Nephron (organoid): Measurements from ENCODE around the gene RALGAPA2.

Experiments
- H3K27ac Mint-ChIP-seq, 3 experiments: 2 replicates each; pipeline ENCODE4 v1.8.0; 2020; ENCODE audit warnings: mixed read lengths in 3 of 3, mild to moderate bottlenecking in 2 of 3, moderate library complexity in 1 of 3
- H3K27me3 Mint-ChIP-seq: 2 replicates; pipeline ENCODE4 v1.8.0; 2021; ENCODE audit warnings: low read depth, mild to moderate bottlenecking, moderate library complexity, mixed read lengths
- H3K36me3 Mint-ChIP-seq: 2 replicates; pipeline ENCODE4 v1.8.0; 2020; ENCODE audit warnings: low read depth, mixed read lengths
- H3K4me1 Mint-ChIP-seq: 2 replicates; pipeline ENCODE4 v1.8.0; 2020; ENCODE audit warnings: mixed read lengths
- H3K4me3 Mint-ChIP-seq, 3 experiments: 2 replicates each; pipeline ENCODE4 v1.8.0; 2020; ENCODE audit warnings: mild to moderate bottlenecking in 3 of 3, mixed read lengths in 3 of 3, moderate library complexity in 2 of 3
- H3K9me3 Mint-ChIP-seq: 2 replicates; pipeline ENCODE4 v1.8.0; 2020; ENCODE audit warnings: mixed read lengths
- TF ChIP-seq, protein P1 (sequence below), 3 experiments: fragments of 200-600 bp; sonication (generic); IDR thresholded peaks; one replicate each; pipeline ENCODE4 v1.5.0; 2021; ENCODE audit warnings: antibody characterized with exemption in 3 of 3; ENCODE audit not compliant: unreplicated experiment in 3 of 3

RALGAPA2 gene

DNA sequence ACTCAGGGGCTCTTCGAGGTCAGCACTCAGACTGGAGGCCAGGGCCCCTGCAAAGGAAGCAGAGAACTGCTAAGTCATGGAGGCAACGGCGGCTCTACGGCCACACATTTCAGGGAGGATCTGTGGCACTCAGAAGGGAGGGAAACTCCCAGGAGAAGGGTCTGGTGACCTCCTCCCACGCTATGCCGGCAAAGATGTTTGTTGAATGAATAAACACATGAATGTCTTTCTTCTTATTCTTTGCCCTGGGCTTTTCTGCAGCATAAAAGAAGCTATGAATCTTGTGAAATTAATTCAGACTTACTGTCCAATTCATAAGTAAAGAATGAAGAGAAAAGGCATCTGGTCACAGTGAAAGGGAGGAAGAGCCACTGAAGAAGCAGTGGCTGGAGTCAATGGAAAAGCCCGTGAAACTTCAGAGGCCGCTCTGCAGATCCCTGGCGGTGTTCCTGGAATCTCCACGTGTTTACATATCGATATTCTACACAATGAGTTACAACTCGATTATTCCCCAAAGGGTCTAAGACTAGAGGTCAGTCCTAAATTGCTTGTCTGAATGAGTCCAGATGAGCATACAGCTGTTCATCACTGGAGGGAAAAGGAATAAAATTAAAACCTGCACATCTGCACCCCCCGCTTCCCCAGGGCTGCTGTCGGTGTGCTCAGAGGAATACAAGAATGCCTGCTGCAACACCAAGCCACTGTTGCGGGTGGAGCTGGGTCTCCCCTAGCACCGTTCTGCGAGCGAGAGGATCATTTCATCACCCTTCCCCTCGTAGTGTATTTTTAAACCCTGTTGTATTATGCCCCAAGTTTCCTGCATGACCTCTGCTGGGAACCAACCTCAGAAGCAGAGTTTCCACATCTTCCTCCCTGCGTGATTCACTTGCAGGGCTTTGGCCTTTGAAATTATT, 319.0 kb downstream of the RALGAPA2 start:
- Mint-ChIP-seq H3K4me3 (no peak overlapping the region), H3K27me3 (peaks cover 12% of the 10 kb centered on the region), H3K9me3 (no peaks in the 10 kb centered on the region), H3K36me3 (peaks cover 6% of the 10 kb centered on the region), H3K4me1 (peaks cover 15% of the 10 kb centered on the region), H3K27ac (peak overlapping the region; percentile 40 to 63 (median 44))
- TF ChIP-seq, protein P1, sequence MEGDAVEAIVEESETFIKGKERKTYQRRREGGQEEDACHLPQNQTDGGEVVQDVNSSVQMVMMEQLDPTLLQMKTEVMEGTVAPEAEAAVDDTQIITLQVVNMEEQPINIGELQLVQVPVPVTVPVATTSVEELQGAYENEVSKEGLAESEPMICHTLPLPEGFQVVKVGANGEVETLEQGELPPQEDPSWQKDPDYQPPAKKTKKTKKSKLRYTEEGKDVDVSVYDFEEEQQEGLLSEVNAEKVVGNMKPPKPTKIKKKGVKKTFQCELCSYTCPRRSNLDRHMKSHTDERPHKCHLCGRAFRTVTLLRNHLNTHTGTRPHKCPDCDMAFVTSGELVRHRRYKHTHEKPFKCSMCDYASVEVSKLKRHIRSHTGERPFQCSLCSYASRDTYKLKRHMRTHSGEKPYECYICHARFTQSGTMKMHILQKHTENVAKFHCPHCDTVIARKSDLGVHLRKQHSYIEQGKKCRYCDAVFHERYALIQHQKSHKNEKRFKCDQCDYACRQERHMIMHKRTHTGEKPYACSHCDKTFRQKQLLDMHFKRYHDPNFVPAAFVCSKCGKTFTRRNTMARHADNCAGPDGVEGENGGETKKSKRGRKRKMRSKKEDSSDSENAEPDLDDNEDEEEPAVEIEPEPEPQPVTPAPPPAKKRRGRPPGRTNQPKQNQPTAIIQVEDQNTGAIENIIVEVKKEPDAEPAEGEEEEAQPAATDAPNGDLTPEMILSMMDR (IDR thresholded peaks at IDR 0.05; ENCODE audit: unreplicated experiment in 3 of 3) = no peak

DNA sequence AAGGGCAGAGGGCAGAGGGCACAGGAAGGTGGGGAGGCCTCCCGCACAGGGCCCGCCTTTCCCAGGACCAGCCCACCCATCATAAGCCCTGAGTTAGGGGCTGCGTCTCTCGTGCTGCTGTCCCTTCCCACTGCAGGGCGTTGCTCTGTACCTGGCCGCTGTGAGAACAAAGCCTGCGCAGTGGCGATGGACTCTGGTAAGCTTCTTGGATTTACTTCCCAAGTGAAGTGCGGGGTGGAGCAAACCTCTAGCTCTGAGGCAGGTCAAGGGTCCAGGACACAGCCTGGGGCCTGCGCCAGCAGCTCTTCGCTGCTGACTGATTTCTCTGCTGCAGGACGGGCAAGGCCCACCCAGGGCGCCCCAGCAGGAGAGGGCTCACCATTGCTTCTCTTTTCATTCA, 320.7 kb downstream of the RALGAPA2 start:
- H3K9me3 Mint-ChIP-seq = no peaks in the 10 kb centered on the region
- peaks cover 6% of the 10 kb centered on the region for H3K36me3 Mint-ChIP-seq
- H3K4me3 Mint-ChIP-seq = no peak overlapping the region
- H3K27me3 Mint-ChIP-seq = peaks cover 12% of the 10 kb centered on the region
- H3K4me1 Mint-ChIP-seq = peaks cover 15% of the 10 kb centered on the region
- no peak overlapping the region for H3K27ac Mint-ChIP-seq
- TF ChIP-seq, protein P1 (IDR thresholded peaks at IDR 0.05; ENCODE audit: unreplicated experiment in 3 of 3) = no peak

DNA sequence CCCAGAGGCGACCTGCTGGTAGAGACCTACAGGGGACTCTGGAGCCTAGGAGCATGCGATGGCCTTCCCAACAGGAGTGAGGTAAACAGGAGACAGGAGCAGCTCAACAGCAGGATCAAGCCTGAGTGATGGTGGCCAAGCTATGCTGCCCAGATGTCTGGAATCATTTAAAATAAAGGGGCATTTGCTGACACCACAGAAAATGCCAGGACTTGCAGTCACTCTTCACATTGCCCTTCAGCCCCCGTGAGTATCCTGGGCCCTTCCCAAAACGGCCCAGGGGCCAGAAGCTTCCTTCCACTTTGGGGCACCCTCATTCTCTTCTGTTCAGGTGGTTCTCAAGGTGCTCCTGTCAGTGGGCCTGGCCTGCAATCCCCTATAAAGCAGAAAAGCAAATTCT, 321.3 kb downstream of the RALGAPA2 start:
- Mint-ChIP-seq H3K27me3 (peaks cover 12% of the 10 kb centered on the region), H3K4me1 (peaks cover 15% of the 10 kb centered on the region), H3K27ac (no peak overlapping the region), H3K36me3 (peaks cover 6% of the 10 kb centered on the region), H3K9me3 (no peaks in the 10 kb centered on the region), H3K4me3 (no peak overlapping the region)
- TF ChIP-seq, protein P1 (IDR thresholded peaks at IDR 0.05; ENCODE audit: unreplicated experiment in 3 of 3) = no peak

DNA sequence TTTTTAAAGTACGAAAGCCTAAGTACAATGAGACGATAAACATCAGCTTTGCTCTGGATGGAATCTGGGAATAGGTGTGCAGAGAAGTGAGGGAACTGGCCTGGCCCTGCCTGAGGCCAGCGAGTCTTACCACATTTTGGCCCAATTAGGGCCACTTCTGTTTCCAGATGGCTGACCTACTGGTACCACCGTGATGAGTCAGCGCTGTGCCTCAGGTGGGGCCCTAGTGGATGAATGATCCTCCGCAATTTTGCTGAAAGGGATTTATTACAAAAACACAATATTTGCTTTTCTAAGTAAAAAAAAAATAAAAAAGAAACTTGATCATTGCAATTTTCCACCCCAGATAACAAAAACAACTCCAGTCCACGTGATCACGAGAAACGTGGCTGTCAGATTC, 322.1 kb downstream of the RALGAPA2 start:
- Mint-ChIP-seq H3K9me3 (no peaks in the 10 kb centered on the region), H3K4me1 (peaks cover 15% of the 10 kb centered on the region), H3K36me3 (peaks cover 6% of the 10 kb centered on the region), H3K27ac (no peak overlapping the region), H3K4me3 (no peak overlapping the region), H3K27me3 (peaks cover 18% of the 10 kb centered on the region)
- TF ChIP-seq, protein P1 (IDR thresholded peaks at IDR 0.05; ENCODE audit: unreplicated experiment in 3 of 3) = no peak

DNA sequence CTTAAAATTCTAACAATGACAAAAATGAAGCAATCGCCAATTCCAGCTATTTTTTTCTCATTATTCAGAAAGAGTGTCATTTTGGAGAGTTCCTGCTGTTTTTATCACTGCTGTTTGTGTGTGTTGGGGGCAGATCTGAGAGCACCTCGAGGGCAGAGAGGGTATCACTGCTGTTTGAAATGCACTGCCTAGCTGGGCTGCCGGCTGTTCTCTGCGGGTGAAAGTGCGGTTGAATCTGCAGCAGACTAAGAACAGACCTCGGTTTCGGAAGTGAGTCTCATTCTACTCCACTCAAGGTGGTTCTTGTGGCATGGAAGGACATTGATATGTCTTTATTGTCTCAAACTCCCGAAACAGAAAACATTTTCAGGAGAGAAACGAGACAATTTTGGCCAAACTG, 326.3 kb downstream of the RALGAPA2 start:
- TF ChIP-seq, protein P1 (IDR thresholded peaks at IDR 0.05; ENCODE audit: unreplicated experiment in 3 of 3) = no peak
- no peak overlapping the region for H3K4me3 Mint-ChIP-seq
- no peaks in the 10 kb centered on the region for H3K9me3 Mint-ChIP-seq
- peaks cover 21% of the 10 kb centered on the region for H3K27me3 Mint-ChIP-seq
- no peak overlapping the region for H3K27ac Mint-ChIP-seq
- H3K4me1 Mint-ChIP-seq = no peaks in the 10 kb centered on the region
- H3K36me3 Mint-ChIP-seq = peaks cover 3% of the 10 kb centered on the region

DNA sequence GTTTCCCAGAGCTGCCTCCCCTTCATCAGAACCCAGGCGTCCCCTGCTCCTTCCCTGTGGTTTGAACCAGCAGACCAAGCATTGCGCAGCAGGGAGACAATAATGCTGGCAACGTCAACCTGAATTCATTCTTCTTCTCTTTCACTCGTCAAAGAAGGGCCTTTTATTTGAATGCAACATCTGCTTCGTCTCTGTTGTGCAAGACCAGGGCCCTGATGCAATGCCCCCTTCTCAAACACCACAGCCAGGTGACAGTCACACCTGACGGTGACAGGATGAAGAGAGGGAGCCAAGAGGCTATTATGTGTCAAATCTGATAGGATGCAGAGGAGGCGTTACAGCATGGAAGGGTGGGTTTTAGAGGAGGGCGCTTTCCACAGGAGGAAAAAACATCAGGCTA, 336.6 kb downstream of the RALGAPA2 start:
- H3K4me3 Mint-ChIP-seq = no peak overlapping the region
- H3K4me1 Mint-ChIP-seq = peaks cover 8% of the 10 kb centered on the region
- TF ChIP-seq, protein P1 (IDR thresholded peaks at IDR 0.05; ENCODE audit: unreplicated experiment in 3 of 3) = no peak
- H3K27ac Mint-ChIP-seq = no peak overlapping the region
- peaks cover 8% of the 10 kb centered on the region for H3K9me3 Mint-ChIP-seq
- no peaks in the 10 kb centered on the region for H3K36me3 Mint-ChIP-seq
- H3K27me3 Mint-ChIP-seq = peaks cover 58% of the 10 kb centered on the region
